ENCODE results near the gene RCBTB2.
A peak's percentile ranks its signal among the peaks of the same experiment; 100 is the strongest.

RCBTB2 gene

GRCh38 chr13:48496271-48497161 is 36.4 kb downstream of the RCBTB2 start:
- Histone ChIP-seq H3K36me3 (ENCODE audit: insufficient read depth, low read length) (no peaks in the 10 kb centered on the region), H3K79me2 (ENCODE audit: insufficient read depth, low read length) (no peaks in the 10 kb centered on the region), H4K20me1 (ENCODE audit: insufficient read depth, low read length) (no peaks in the 10 kb centered on the region), H3K9me3 (ENCODE audit: low read length) (no peaks in the 10 kb centered on the region), H2AFZ (ENCODE audit: low read length) (no peak overlapping the region), H3K4me1 (ENCODE audit: insufficient read depth, low read length, severe bottlenecking) (peaks cover 37% of the 10 kb centered on the region), H3F3A (ENCODE audit: insufficient read depth, low read length) (no peaks in the 10 kb centered on the region; the same call in 1 of the 2 replicates), H3K27me3 (ENCODE audit: insufficient read depth, low read length) (no peaks in the 10 kb centered on the region), H3K27ac (ENCODE audit: low read depth, low read length, poor library complexity, severe bottlenecking) (no peak overlapping the region), H3K9ac (ENCODE audit: low read length) (no peak overlapping the region), H3K4me3 (ENCODE audit: low read depth, low read length, poor library complexity, severe bottlenecking) (no peak overlapping the region), H3K9me2 (ENCODE audit: low read depth, low read length) (no peaks in the 10 kb centered on the region), H3K4me2 (ENCODE audit: low read length) (no peak overlapping the region)
- no peak for TF ChIP-seq EZH2 (IDR thresholded peaks at IDR 0.05; ENCODE audit: borderline replicate concordance, low read length)
- TF ChIP-seq, protein P1, sequence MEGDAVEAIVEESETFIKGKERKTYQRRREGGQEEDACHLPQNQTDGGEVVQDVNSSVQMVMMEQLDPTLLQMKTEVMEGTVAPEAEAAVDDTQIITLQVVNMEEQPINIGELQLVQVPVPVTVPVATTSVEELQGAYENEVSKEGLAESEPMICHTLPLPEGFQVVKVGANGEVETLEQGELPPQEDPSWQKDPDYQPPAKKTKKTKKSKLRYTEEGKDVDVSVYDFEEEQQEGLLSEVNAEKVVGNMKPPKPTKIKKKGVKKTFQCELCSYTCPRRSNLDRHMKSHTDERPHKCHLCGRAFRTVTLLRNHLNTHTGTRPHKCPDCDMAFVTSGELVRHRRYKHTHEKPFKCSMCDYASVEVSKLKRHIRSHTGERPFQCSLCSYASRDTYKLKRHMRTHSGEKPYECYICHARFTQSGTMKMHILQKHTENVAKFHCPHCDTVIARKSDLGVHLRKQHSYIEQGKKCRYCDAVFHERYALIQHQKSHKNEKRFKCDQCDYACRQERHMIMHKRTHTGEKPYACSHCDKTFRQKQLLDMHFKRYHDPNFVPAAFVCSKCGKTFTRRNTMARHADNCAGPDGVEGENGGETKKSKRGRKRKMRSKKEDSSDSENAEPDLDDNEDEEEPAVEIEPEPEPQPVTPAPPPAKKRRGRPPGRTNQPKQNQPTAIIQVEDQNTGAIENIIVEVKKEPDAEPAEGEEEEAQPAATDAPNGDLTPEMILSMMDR (IDR thresholded peaks at IDR 0.05; ENCODE audit: low read length), result no peak

GRCh38 chr13:48494874-48495273 is 38.0 kb downstream of the RCBTB2 start:
- no peak overlapping the region for H2AFZ ChIP-seq (ENCODE audit: low read length)
- no peak overlapping the region for H3K4me2 ChIP-seq (ENCODE audit: low read length)
- no peak overlapping the region for H3K27ac ChIP-seq (ENCODE audit: low read depth, low read length, poor library complexity, severe bottlenecking)
- no peak overlapping the region for H3K4me3 ChIP-seq (ENCODE audit: low read depth, low read length, poor library complexity, severe bottlenecking)
- H3K36me3 ChIP-seq (ENCODE audit: insufficient read depth, low read length), result peaks cover 2% of the 10 kb centered on the region; the same call in 1 of the 2 replicates
- H3K9me2 ChIP-seq (ENCODE audit: low read depth, low read length), result no peaks in the 10 kb centered on the region
- no peak for TF ChIP-seq EZH2 (IDR thresholded peaks at IDR 0.05; ENCODE audit: borderline replicate concordance, low read length)
- TF ChIP-seq, protein P1 (IDR thresholded peaks at IDR 0.05; ENCODE audit: low read length), result no peak
- H3F3A ChIP-seq (ENCODE audit: insufficient read depth, low read length), result no peaks in the 10 kb centered on the region; the same call in 1 of the 2 replicates
- no peak overlapping the region for H3K9ac ChIP-seq (ENCODE audit: low read length)
- H4K20me1 ChIP-seq (ENCODE audit: insufficient read depth, low read length), result no peaks in the 10 kb centered on the region
- H3K27me3 ChIP-seq (ENCODE audit: insufficient read depth, low read length), result no peaks in the 10 kb centered on the region
- H3K4me1 ChIP-seq (ENCODE audit: insufficient read depth, low read length, severe bottlenecking), result peaks cover 41% of the 10 kb centered on the region
- H3K79me2 ChIP-seq (ENCODE audit: insufficient read depth, low read length), result no peaks in the 10 kb centered on the region
- no peaks in the 10 kb centered on the region for H3K9me3 ChIP-seq (ENCODE audit: low read length)

DNA sequence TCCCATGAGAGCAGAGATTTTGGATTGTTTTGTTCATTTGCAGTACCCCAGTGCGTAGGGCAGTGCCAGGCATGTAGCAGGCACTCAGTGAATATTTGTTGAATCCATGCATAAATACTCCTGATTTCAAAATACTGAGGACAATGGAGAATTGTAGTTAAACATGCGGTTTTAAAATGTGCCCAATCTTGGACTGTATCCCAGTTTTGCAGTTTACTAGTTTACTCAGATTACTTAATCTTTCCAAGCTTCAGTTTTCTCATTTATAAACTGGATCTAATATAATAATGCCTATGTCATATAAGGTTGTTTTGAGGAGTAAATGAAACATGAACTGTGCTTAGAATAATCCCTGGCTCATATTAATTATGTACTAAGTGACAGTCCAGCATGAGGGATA is 39.0 kb downstream of the RCBTB2 start:
- no peaks in the 10 kb centered on the region for H4K20me1 ChIP-seq (ENCODE audit: insufficient read depth, low read length)
- peak overlapping the region; percentile 90 for H3K27ac ChIP-seq (ENCODE audit: low read depth, low read length, poor library complexity, severe bottlenecking)
- no peak overlapping the region for H3K4me2 ChIP-seq (ENCODE audit: low read length)
- no peak overlapping the region for H3K9ac ChIP-seq (ENCODE audit: low read length)
- peaks cover 12% of the 10 kb centered on the region; the same call in 1 of the 2 replicates for H3K36me3 ChIP-seq (ENCODE audit: insufficient read depth, low read length)
- H3F3A ChIP-seq (ENCODE audit: insufficient read depth, low read length), result no peaks in the 10 kb centered on the region; the same call in 1 of the 2 replicates
- no peaks in the 10 kb centered on the region for H3K79me2 ChIP-seq (ENCODE audit: insufficient read depth, low read length)
- H3K4me1 ChIP-seq (ENCODE audit: insufficient read depth, low read length, severe bottlenecking), result peaks cover 51% of the 10 kb centered on the region
- no peaks in the 10 kb centered on the region for H3K9me2 ChIP-seq (ENCODE audit: low read depth, low read length)
- no peak for TF ChIP-seq EZH2 (IDR thresholded peaks at IDR 0.05; ENCODE audit: borderline replicate concordance, low read length)
- TF ChIP-seq, protein P1 (IDR thresholded peaks at IDR 0.05; ENCODE audit: low read length), result no peak
- H3K9me3 ChIP-seq (ENCODE audit: low read length), result no peaks in the 10 kb centered on the region
- H3K4me3 ChIP-seq (ENCODE audit: low read depth, low read length, poor library complexity, severe bottlenecking), result no peak overlapping the region
- H2AFZ ChIP-seq (ENCODE audit: low read length), result no peak overlapping the region
- no peaks in the 10 kb centered on the region for H3K27me3 ChIP-seq (ENCODE audit: insufficient read depth, low read length)

Data from OCI-LY1 (cell line).